Thyroid gland (tissue), 4 donors: ENCODE results near the gene TMEM117.

ENCODE experiments used
- CTCF ChIP-seq, 6 experiments: fragments of 200-600 bp in 3 of 6; fragments of 450-650 bp in 3 of 6; sonication (generic) in 3 of 6; IDR thresholded peaks; one replicate each; pipeline ENCODE4 v1.5.1; 2016 to 2019; ENCODE audit warnings: antibody characterized with exemption in 6 of 6, mild to moderate bottlenecking in 2 of 6, inconsistent platforms in 1 of 6, moderate library complexity in 1 of 6
- POLR2A ChIP-seq, 2 donors: fragments of 450-650 bp; IDR thresholded peaks; one replicate each; pipeline ENCODE4 v1.6.1; 2017; ENCODE audit warnings: antibody characterized with exemption in 2 of 2, mild to moderate bottlenecking in 2 of 2, moderate library complexity in 1 of 2

DNA sequence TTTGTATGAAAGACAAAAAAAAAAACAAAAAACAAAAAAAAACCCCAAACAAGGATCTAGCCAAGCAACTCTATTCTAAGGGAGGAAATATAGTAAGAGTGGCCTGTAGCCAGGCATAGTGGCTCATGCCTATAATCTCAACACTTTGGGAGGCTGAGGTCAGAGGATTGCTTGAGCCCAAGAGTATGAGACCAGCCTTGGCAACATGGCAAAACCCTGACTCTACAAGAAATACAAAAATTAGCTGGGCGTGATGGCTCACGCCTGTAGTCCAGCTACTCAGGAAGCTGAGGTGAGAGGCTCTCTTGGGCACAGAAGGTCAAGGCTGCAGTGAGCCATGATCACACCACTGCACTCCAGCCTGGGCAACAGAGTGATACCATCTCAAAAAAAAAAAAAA is 47.9 kb downstream of the TMEM117 start:
- TF ChIP-seq POLR2A (IDR thresholded peaks at IDR 0.05) (no peak), CTCF (IDR thresholded peaks at IDR 0.05) (no peak)
